ENCODE data around the gene DNAH10.

The DNAH10 gene

GRCh38 chr12:123960856-123961255, 198.8 kb downstream of the DNAH10 start:
- no peak overlapping the region for H3K4me3 ChIP-seq (replicated peaks in 1 of 2; ENCODE audit: low read depth in 2 of 2, low read length in 2 of 2)
- no peak for TF ChIP-seq CTCF (IDR thresholded peaks at IDR 0.05; ENCODE audit: low read depth, low read length)
- no peak for DNase-seq (ENCODE audit: low read depth in 2 of 2)

- no peak for TF ChIP-seq CTCF (IDR thresholded peaks at IDR 0.05; ENCODE audit: low read depth, low read length)
- DNase-seq (ENCODE audit: low read depth in 2 of 2), result no peak
- H3K4me3 ChIP-seq (replicated peaks in 1 of 2; ENCODE audit: low read depth in 2 of 2, low read length in 2 of 2), result no peak overlapping the region
Measured at GRCh38 chr12:123961585-123962345, 199.7 kb downstream of the DNAH10 start.

- no peak overlapping the region for H3K4me3 ChIP-seq (replicated peaks in 1 of 2; ENCODE audit: low read depth in 2 of 2, low read length in 2 of 2)
- DNase-seq (ENCODE audit: low read depth in 2 of 2), result no peak
- no peak for TF ChIP-seq CTCF (IDR thresholded peaks at IDR 0.05; ENCODE audit: low read depth, low read length)
Measured at GRCh38 chr12:123962513-123962912, 200.4 kb downstream of the DNAH10 start.

- TF ChIP-seq CTCF (IDR thresholded peaks at IDR 0.05; ENCODE audit: low read depth, low read length), result no peak
- H3K4me3 ChIP-seq (replicated peaks in 1 of 2; ENCODE audit: low read depth in 2 of 2, low read length in 2 of 2), result no peak overlapping the region
Measured at GRCh38 chr12:123963821-123964220, 201.7 kb downstream of the DNAH10 start.

GRCh38 chr12:123965382-123965781, 203.3 kb downstream of the DNAH10 start:
- no peak for DNase-seq (ENCODE audit: low read depth in 2 of 2)
- H3K4me3 ChIP-seq (replicated peaks in 1 of 2; ENCODE audit: low read depth in 2 of 2, low read length in 2 of 2), result no peak overlapping the region
- TF ChIP-seq CTCF (IDR thresholded peaks at IDR 0.05; ENCODE audit: low read depth, low read length), result no peak

More at GRCh38 chr12:123963821-123964220, 201.7 kb downstream of the DNAH10 start:
- no peak for DNase-seq (ENCODE audit: low read depth in 2 of 2)

- no peak for TF ChIP-seq CTCF (IDR thresholded peaks at IDR 0.05; ENCODE audit: low read depth, low read length)
- peak; percentile 23 to 65 for DNase-seq (ENCODE audit: low read depth in 2 of 2)
- H3K4me3 ChIP-seq (replicated peaks in 1 of 2; ENCODE audit: low read depth in 2 of 2, low read length in 2 of 2), result no peak overlapping the region
Measured at GRCh38 chr12:123966596-123966995, 204.5 kb downstream of the DNAH10 start.
